ENCODE measurements around the gene SON.
A peak's percentile ranks its signal among the peaks of the same experiment; 100 is the strongest.

SON gene

GRCh38 chr21:33541756-33542639, 840 bp upstream of the SON start, which contains the start of gene GART (continued):
- peak; percentile 60; the same call in 1 of the 2 replicates for TF ChIP-seq ZNF184 (tag by site-specific recombination; IDR thresholded peaks at IDR 0.05)
- peak; percentile 30; the same call in 1 of the 2 replicates for TF ChIP-seq ZIC2 (tag by site-specific recombination; IDR thresholded peaks at IDR 0.05)
- 0 out of 2 replicates have a peak, but pooled peaks have one; percentile 12 for TF ChIP-seq BCL11A (tag by site-specific recombination; IDR thresholded peaks at IDR 0.05; ENCODE audit: low read depth)
- TF ChIP-seq ZBTB44 (tag by site-specific recombination; IDR thresholded peaks at IDR 0.05) = peak; percentile 48; the same call in 1 of the 2 replicates
- peak; percentile 91 for TF ChIP-seq KLF8 (tag by site-specific recombination; IDR thresholded peaks at IDR 0.05)
- no peak for TF ChIP-seq ZNF514 (tag by site-specific recombination; IDR thresholded peaks at IDR 0.05)
- no peak for TF ChIP-seq ZNF596 (tag by site-specific recombination; IDR thresholded peaks at IDR 0.05)
- TF ChIP-seq KLF7 (tag by site-specific recombination; IDR thresholded peaks at IDR 0.05; ENCODE audit: borderline replicate concordance) = peak; percentile 87
- TF ChIP-seq, protein P1, sequence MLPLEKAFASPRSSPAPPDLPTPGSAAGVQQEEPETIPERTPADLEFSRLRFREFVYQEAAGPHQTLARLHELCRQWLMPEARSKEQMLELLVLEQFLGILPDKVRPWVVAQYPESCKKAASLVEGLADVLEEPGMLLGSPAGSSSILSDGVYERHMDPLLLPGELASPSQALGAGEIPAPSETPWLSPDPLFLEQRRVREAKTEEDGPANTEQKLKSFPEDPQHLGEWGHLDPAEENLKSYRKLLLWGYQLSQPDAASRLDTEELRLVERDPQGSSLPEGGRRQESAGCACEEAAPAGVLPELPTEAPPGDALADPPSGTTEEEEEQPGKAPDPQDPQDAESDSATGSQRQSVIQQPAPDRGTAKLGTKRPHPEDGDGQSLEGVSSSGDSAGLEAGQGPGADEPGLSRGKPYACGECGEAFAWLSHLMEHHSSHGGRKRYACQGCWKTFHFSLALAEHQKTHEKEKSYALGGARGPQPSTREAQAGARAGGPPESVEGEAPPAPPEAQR (tag by site-specific recombination; IDR thresholded peaks at IDR 0.05) = no peak
- 0 out of 2 replicates have a peak, but pooled peaks have one; percentile 34 for TF ChIP-seq ZNF707 (tag by site-specific recombination; IDR thresholded peaks at IDR 0.05)
- no peak for TF ChIP-seq ZNF404 (tag by site-specific recombination; IDR thresholded peaks at IDR 0.05)
- peak; percentile 79; the same call in 1 of the 2 replicates for TF ChIP-seq REPIN1 (tag by site-specific recombination; IDR thresholded peaks at IDR 0.05; ENCODE audit: low read depth)
- peak; percentile 52; the same call in 1 of the 2 replicates for TF ChIP-seq OVOL3 (tag by site-specific recombination; IDR thresholded peaks at IDR 0.05)
- TF ChIP-seq ZNF292 (tag by site-specific recombination; IDR thresholded peaks at IDR 0.05; ENCODE audit: borderline replicate concordance, low read depth) = no peak
- TF ChIP-seq ZNF394 (tag by site-specific recombination; IDR thresholded peaks at IDR 0.05; ENCODE audit: borderline replicate concordance) = no peak; the same call in 1 of the 2 replicates
- no peak for TF ChIP-seq ZNF114 (tag by site-specific recombination; IDR thresholded peaks at IDR 0.05)
- no peak for TF ChIP-seq ZNF37A (tag by site-specific recombination; IDR thresholded peaks at IDR 0.05)
- no peak for TF ChIP-seq ZNF560 (tag by site-specific recombination; IDR thresholded peaks at IDR 0.05; ENCODE audit: borderline replicate concordance)
- TF ChIP-seq PBX3 (CRISPR knock-in tag; IDR thresholded peaks at IDR 0.05) = no peak
- 0 out of 2 replicates have a peak, but pooled peaks have one; percentile 33 for TF ChIP-seq ZNF580 (tag by site-specific recombination; IDR thresholded peaks at IDR 0.05)
- TF ChIP-seq ZSCAN23 (tag by site-specific recombination; IDR thresholded peaks at IDR 0.05) = 0 out of 2 replicates have a peak, but pooled peaks have one; percentile 32
- TF ChIP-seq ZBTB11 (tag by site-specific recombination; conservative IDR thresholded peaks at IDR 0.05; ENCODE audit: low read depth) = peak; percentile 92
- TF ChIP-seq KLF9 (tag by site-specific recombination; IDR thresholded peaks at IDR 0.05; ENCODE audit: low read depth) = peak; percentile 96
- peak; percentile 46; the same call in 1 of the 2 replicates for TF ChIP-seq ZNF366 (tag by site-specific recombination; conservative IDR thresholded peaks at IDR 0.05)
- TF ChIP-seq ZNF138 (tag by site-specific recombination; IDR thresholded peaks at IDR 0.05; ENCODE audit: borderline replicate concordance) = no peak
- TF ChIP-seq YY1 (tag by site-specific recombination; IDR thresholded peaks at IDR 0.05) = no peak
- no peak; the same call in 1 of the 2 replicates for TF ChIP-seq ZNF423 (tag by site-specific recombination; IDR thresholded peaks at IDR 0.05)
- TF ChIP-seq KLF17 (tag by site-specific recombination; IDR thresholded peaks at IDR 0.05) = peak; percentile 37

All from HEK293 (cell line).